Chondrocyte (in vitro differentiated cells): Measurements from ENCODE around the gene BOD1L1. TPM values are rescaled to one million over a fixed set of nuclear protein-coding genes. Genes with fewer than 3 reads are reported as not detected.

Source experiments
- DNase-seq: peaks from one replicate; pipeline ENCODE4 v3.0.0; 2021; ENCODE audit warnings: mixed read lengths, low spot score
- H3K27ac Mint-ChIP-seq: one replicate; pipeline ENCODE4 v1.8.0; 2021; ENCODE audit warnings: mild to moderate bottlenecking, moderate library complexity, mixed read lengths; ENCODE audit not compliant: unreplicated experiment
- H3K27me3 Mint-ChIP-seq: 2 replicates; pipeline ENCODE4 v1.8.0; 2021; ENCODE audit warnings: low read depth, mixed read lengths
- H3K36me3 Mint-ChIP-seq: 2 replicates; pipeline ENCODE4 v1.8.0; 2021; ENCODE audit warnings: low read depth, mixed read lengths
- H3K4me1 Mint-ChIP-seq: 2 replicates; pipeline ENCODE4 v1.8.0; 2021; ENCODE audit warnings: low read depth, mild to moderate bottlenecking, mixed read lengths
- H3K4me3 Mint-ChIP-seq: one replicate; pipeline ENCODE4 v1.8.0; 2021; ENCODE audit warnings: mild to moderate bottlenecking, moderate library complexity, mixed read lengths; ENCODE audit not compliant: unreplicated experiment
- H3K9me3 Mint-ChIP-seq: 2 replicates; pipeline ENCODE4 v1.8.0; 2021; ENCODE audit warnings: low read depth, mixed read lengths
- CTCF ChIP-seq: fragments of 200-600 bp; sonication (generic); IDR thresholded peaks from 2 replicates; pipeline ENCODE4 v1.5.0; 2021; ENCODE audit warnings: antibody characterized with exemption, mild to moderate bottlenecking, moderate library complexity
- total RNA-seq: library from RNA; stranded (reverse); gene quantifications from 3 replicates; pipeline ENCODE4 v1.2.1, GENCODE V29; 2021

Gene BOD1L1
- total RNA-seq, 1 donor from 2014 or later = 31.7 TPM

- Mint-ChIP-seq H3K4me3 (peak overlapping the region; percentile 78), H3K4me1 (peaks cover 18% of the 10 kb centered on the region), H3K27me3 (peaks cover 15% of the 10 kb centered on the region), H3K36me3 (no peaks in the 10 kb centered on the region), H3K27ac (no peak overlapping the region), H3K9me3 (no peaks in the 10 kb centered on the region)
- DNase-seq = no peak
- no peak for TF ChIP-seq CTCF
Measured at GRCh38 chr4:13653766-13654161, 26.2 kb upstream of the BOD1L1 start.

GRCh38 chr4:13647031-13647430 is 19.5 kb upstream of the BOD1L1 start:
- peaks cover 1% of the 10 kb centered on the region for H3K36me3 Mint-ChIP-seq
- no peak for DNase-seq
- H3K27ac Mint-ChIP-seq = no peak overlapping the region
- TF ChIP-seq CTCF = no peak
- H3K27me3 Mint-ChIP-seq = peaks cover 28% of the 10 kb centered on the region
- H3K4me3 Mint-ChIP-seq = no peak overlapping the region
- peaks cover 12% of the 10 kb centered on the region for H3K4me1 Mint-ChIP-seq
- H3K9me3 Mint-ChIP-seq = no peaks in the 10 kb centered on the region

GRCh38 chr4:13645075-13645474 is 17.6 kb upstream of the BOD1L1 start:
- Mint-ChIP-seq H3K4me3 (no peak overlapping the region), H3K9me3 (no peaks in the 10 kb centered on the region), H3K27ac (no peak overlapping the region), H3K4me1 (peaks cover 19% of the 10 kb centered on the region), H3K36me3 (peaks cover 1% of the 10 kb centered on the region), H3K27me3 (peaks cover 23% of the 10 kb centered on the region)
- no peak for DNase-seq
- peak; percentile 18 for TF ChIP-seq CTCF

- peak overlapping the region; percentile 23 for H3K4me3 Mint-ChIP-seq
- no peak for DNase-seq
- H3K27me3 Mint-ChIP-seq = peaks cover 20% of the 10 kb centered on the region
- peak overlapping the region; percentile 72 for H3K27ac Mint-ChIP-seq
- H3K4me1 Mint-ChIP-seq = peaks cover 24% of the 10 kb centered on the region
- H3K36me3 Mint-ChIP-seq = peaks cover 1% of the 10 kb centered on the region
- TF ChIP-seq CTCF = no peak
- H3K9me3 Mint-ChIP-seq = no peaks in the 10 kb centered on the region
Measured at GRCh38 chr4:13642170-13642950, 14.8 kb upstream of the BOD1L1 start.

- DNase-seq = no peak
- TF ChIP-seq CTCF = no peak
- no peaks in the 10 kb centered on the region for H3K9me3 Mint-ChIP-seq
- no peak overlapping the region for H3K4me3 Mint-ChIP-seq
- H3K4me1 Mint-ChIP-seq = peaks cover 24% of the 10 kb centered on the region
- H3K27me3 Mint-ChIP-seq = peaks cover 20% of the 10 kb centered on the region
- H3K27ac Mint-ChIP-seq = no peak overlapping the region
- H3K36me3 Mint-ChIP-seq = peaks cover 1% of the 10 kb centered on the region
Measured at GRCh38 chr4:13641084-13641483, 13.6 kb upstream of the BOD1L1 start.
